Fibroblast of villous mesenchyme (primary cell): Measurements from ENCODE around the gene TBX10. TPM values are rescaled to one million over a fixed set of nuclear protein-coding genes. Genes with fewer than 3 reads are reported as not detected.
"Not testable (repeated sequence)": the region's sequence is repeated elsewhere in the genome, so short reads cannot be mapped to it uniquely, and the experiment has no call there.

Source experiments
- DNase-seq: peaks from one replicate; pipeline ENCODE4 v3.0.0-alpha.2; 2010; ENCODE audit warnings: low read depth
- H3K4me3 ChIP-seq: 2 replicates; pipeline ENCODE4 v1.5.1; 2011; ENCODE audit warnings: low read depth, mild to moderate bottlenecking, low read length
- total RNA-seq: library from RNA; depleted of rRNA; stranded (reverse); fragments of >200 nt; gene quantifications from 2 replicates; pipeline ENCODE4 v1.2.3, GENCODE V29; 2012
- TF ChIP-seq, protein P1 (sequence below): IDR thresholded peaks from 2 replicates; pipeline ENCODE4 v1.5.1; 2012; ENCODE audit warnings: low read depth, mild to moderate bottlenecking, low read length; ENCODE audit not compliant: insufficient read depth

Gene TBX10
- total RNA-seq: not detected in 2 replicates

- TF ChIP-seq, protein P1, sequence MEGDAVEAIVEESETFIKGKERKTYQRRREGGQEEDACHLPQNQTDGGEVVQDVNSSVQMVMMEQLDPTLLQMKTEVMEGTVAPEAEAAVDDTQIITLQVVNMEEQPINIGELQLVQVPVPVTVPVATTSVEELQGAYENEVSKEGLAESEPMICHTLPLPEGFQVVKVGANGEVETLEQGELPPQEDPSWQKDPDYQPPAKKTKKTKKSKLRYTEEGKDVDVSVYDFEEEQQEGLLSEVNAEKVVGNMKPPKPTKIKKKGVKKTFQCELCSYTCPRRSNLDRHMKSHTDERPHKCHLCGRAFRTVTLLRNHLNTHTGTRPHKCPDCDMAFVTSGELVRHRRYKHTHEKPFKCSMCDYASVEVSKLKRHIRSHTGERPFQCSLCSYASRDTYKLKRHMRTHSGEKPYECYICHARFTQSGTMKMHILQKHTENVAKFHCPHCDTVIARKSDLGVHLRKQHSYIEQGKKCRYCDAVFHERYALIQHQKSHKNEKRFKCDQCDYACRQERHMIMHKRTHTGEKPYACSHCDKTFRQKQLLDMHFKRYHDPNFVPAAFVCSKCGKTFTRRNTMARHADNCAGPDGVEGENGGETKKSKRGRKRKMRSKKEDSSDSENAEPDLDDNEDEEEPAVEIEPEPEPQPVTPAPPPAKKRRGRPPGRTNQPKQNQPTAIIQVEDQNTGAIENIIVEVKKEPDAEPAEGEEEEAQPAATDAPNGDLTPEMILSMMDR: no peak
- no peak within 1 kb of the TSS for H3K4me3 ChIP-seq
- no peak for DNase-seq
Measured at GRCh38 chr11:67639438-67639859, at the start of gene TBX10. Gene TBX10 (minus strand): TSS chr11:67639763. CDS start chr11:67639472, 291 bp downstream.

- TF ChIP-seq, protein P1: no peak
- H3K4me3 ChIP-seq: no peak overlapping the region
- DNase-seq: no peak
Measured at GRCh38 chr11:67689178-67689577, 49.6 kb upstream of the TBX10 start.

DNA sequence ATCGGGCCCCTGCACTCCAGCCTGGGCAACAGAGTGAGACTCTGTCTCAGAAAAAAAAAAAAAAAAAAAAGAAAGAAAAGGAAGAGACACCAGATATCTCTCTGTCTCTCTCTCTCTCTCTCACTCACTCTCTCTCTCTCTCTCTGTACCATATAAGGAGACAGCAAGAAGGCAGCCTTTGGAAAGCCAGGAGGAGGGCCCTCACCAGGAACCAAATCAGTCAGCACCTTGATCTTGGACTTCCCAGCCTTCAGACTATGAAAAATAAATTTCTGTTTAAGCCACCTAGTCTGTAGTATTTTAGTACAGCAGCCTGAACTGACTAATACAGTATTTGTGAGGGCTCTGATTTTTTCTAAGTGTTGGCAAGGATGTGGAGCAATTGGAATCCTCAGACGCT lies 48.4 kb upstream of the TBX10 start:
- TF ChIP-seq, protein P1: no peak
- no peak for DNase-seq
- no peak overlapping the region for H3K4me3 ChIP-seq

GRCh38 chr11:67685641-67686332 lies 46.2 kb upstream of the TBX10 start:
- not testable (repeated sequence) for H3K4me3 ChIP-seq, DNase-seq

- peak; percentile 27 for DNase-seq
- not testable (repeated sequence) for H3K4me3 ChIP-seq
Measured at GRCh38 chr11:67682126-67683034, 42.8 kb upstream of the TBX10 start.

DNA sequence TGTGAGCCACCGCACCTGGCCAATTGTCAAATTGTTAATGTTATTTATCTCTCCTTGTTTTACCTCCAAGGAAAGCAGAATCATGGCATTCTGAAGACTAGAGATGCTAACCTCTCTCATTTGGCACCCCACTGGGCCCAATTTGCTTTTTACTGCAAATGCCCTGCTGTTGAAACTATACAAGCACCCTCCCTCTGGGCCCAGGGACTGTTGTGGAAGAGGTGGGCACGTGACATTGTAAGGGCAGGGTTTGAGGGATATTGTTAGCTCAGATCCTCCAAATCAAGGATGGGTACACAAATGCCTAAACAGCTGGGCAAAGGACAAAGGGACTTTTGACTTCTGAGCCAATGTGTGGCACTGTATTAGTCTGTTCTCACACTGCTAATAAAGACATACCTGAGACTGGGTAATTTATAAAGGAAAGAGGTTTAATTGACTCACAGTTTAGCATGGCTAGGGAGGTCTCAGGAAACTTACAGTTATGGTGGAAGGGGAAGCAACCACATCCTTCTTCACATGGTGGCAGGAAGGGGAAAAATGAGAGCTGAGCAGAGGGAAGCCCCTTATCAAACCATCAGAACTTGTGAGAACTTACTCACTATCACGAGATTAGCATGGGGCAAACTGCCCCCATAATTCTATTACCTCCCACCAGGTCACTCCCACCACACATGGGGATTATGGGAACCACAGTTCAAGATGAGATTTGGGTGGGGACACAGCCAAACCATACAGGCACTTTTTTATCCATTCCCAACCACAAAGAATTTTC lies 41.3 kb upstream of the TBX10 start:
- H3K4me3 ChIP-seq: no peak overlapping the region
- TF ChIP-seq, protein P1: no peak
- DNase-seq: no peak

DNA sequence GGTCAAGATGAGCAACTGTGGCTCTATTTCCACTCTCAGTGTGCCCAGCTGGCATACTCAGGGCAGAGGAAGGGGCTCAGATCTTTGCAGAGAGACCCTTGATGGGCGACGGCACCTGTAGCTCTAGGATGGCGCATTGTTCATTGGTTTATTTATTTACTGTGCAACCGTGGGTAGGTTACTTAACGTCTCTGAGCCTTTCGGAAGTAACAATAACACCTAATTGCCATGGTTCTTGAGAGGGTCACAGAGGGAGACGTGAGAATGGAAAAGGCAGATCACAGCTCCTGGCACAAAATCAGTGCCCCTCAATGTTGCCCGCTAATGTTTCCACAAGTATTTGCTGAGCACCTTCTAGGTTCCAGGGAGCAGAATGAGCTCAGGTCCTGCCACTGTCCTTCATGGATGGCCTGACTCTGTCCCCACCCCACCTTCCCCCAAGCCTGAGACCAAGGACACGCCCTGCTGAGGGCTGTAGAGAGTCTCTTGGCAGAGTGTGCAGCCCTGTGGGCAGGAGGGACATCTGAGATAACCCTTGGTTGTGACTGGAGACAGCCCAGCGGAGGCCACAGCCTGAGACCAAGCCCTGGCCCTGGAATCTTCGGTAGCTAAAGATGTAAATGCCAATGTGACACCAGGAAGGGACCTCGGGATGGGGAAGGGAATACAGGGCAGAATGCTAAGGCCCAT lies 35.6 kb upstream of the TBX10 start:
- H3K4me3 ChIP-seq: no peak overlapping the region
- TF ChIP-seq, protein P1: no peak
- no peak for DNase-seq
